ENCODE results near the gene SLC25A34.

Gene SLC25A34

DNA sequence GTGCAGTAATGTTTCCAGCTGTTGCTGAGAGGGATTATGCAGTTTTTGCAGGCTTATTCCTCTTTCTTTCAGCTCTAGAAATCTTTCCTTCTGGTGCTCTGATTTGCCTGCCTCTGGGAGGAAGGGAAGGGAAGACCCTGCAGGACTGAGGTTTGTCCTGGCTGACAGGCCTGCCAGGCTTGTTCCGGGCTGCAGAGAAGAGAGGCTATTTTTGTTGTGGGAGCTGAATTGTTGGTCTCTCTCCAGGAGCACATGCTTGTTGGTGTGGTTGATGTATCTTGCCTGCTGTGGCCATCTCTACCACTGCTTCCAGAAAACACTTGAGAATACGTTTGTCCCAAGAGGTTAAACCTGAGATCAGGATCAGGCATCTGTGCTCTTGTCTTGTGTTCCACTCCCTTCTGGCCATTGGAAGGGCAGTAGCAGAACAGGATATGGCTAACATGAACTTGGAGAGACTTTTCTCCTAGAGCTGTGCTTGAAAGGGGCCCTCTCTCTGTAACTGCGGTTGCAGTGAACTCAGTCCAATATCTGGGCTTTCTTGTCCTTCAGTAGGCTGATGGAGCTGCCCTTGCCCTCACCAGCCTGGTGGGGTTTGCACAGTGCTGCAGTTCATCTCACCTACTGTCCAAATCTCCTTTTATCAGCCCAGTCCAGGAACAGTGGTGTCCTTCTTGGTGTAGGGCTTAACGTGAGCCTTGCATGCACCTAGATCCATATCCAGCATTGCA is 21.5 kb upstream of the SLC25A34 start:
- DNase-seq (ENCODE audit: low read depth in 2 of 2, low spot score in 1 of 2), result no peak

- DNase-seq (ENCODE audit: low read depth in 2 of 2, low spot score in 1 of 2), result no peak
Measured at GRCh38 chr1:15717418-15718125, 18.5 kb upstream of the SLC25A34 start.

- no peak for DNase-seq (ENCODE audit: low read depth in 2 of 2, low spot score in 1 of 2)
Measured at GRCh38 chr1:15718199-15718601, 17.9 kb upstream of the SLC25A34 start.

GRCh38 chr1:15719381-15720120 is 16.5 kb upstream of the SLC25A34 start:
- no peak for DNase-seq (ENCODE audit: low read depth in 2 of 2, low spot score in 1 of 2)

DNA sequence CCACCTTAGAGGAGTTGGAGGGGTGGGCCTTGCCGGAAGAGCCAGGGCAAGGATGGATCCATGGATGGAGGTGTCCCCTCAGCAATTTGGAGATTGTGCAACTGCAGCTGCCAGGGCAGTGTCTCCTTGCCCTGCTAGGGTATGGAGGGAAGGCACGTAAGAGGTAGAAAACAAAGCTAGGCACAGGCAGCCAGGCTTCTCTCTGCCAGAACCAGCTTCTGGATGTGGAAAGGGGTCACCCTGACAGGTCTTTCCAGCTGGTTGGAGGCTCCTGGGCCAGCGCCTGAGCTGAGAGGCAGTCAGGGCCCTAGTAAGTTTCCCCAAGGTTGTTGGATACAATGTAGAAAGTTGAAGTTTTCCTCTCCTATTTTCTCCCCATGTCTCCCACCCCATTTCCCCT is 15.2 kb upstream of the SLC25A34 start:
- no peak for DNase-seq (ENCODE audit: low read depth in 2 of 2, low spot score in 1 of 2)

GRCh38 chr1:15722411-15722810 is 13.6 kb upstream of the SLC25A34 start:
- no peak for DNase-seq (ENCODE audit: low read depth in 2 of 2, low spot score in 1 of 2)

DNA sequence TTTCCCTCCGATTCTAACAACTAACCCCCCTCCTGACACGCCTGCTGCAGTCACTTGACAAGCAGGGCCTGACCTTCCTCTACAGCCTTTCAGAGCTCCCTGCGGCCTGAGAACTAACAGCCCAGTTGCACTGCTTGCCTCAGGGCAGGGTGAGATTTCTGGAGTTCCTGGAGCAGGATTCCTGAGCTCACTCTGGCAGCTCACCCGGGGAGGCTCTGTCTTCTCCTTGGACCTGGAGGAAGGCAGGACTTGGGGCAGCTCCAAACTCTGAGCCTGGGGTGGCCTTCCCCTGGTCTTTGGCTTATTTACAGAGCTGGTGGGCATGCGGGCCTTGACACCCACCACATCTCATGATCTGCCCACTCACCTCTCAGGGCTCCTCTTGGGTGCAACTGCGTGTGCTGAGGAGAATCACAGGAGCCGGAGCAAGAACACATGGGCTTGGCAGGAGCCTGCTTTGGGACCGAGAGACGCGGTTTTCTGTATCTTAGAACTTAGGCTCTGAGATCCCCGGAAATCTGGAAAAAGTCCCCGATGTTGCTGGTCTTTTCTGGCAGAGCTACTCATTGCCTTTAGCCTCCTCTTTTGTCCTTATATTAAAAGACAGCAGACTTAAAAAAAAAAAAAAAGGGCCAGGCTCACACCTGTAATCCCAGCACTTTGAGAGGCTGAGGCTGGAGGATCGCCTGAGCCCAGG is 13.1 kb upstream of the SLC25A34 start:
- no peak for DNase-seq (ENCODE audit: low read depth in 2 of 2, low spot score in 1 of 2)

DNA sequence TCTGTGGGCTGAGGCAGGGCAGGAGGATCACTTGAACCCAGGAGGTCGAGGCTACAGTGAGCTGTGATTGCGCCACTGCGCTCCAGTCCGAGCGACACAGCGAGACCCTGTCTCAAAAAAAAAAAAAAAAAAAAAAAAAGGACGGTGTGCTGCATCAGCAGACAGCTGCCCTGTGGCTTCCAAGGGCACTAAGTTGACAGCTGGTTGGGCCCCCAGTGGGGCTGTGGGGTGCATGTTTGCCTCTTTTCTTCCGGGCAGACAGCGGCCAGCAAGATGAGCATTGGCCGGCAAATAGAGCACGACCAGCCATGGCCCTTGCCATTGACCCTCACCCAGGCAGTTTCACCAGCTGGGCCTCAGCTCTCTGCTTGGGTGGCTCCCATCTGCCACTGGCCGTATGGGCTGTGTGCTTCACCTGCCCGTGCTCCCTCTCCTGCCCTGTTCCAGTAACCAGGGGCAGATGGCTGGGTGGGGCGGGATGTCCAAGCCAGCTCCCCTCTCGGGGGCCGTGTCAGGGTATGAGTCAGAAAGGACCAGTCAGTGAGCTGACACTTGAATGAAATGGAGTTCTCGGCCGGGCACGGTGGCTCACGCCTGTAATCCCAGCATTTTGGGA is 12.3 kb upstream of the SLC25A34 start:
- DNase-seq (ENCODE audit: low read depth in 2 of 2, low spot score in 1 of 2), result no peak

DNA sequence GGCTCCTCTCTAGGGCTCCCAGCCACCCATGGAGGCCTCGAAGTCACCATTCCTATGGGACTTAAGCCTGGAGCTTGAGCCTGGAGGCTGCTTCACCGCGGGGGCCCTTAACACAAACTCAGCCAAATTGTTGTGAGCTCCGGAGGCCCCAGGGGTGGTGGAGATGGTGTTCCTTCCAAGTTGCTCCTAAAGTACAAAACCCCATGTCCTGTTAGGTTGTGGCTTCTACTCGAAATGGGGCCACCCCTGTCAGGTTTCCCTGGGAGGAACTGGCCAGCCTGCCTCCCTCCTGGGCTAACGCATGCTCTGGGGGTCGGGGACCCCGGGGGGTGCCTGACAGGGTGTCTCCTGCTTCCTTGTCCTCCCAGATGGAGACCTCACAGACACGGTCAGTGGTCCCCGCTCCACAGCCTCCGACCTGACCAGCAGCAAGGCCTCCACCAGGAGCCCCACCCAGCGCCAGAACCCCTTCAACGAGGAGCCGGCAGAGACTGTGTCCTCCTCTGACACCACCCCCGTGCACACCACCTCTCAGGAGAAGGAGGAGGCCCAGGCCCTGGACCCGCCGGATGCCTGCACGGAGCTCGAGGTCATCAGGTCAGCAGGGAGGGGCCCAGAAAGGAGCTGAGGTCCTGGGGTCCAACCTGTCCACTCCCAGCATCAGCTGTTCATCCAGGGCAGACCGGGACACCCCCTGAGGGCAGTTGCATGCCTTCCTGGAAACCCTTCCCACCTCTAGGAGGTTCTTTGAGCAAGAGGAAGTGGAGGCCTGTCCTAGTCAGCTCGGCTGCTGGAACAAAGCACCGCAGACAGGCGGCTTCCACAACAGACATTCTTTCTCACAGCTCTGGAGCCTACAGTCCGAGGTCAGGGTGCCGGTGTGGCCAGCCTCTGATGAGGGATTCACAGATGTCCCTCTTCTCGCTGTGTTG is 10.8 kb upstream of the SLC25A34 start:
- no peak for DNase-seq (ENCODE audit: low read depth in 2 of 2, low spot score in 1 of 2)

- no peak for DNase-seq (ENCODE audit: low read depth in 2 of 2, low spot score in 1 of 2)
Measured at GRCh38 chr1:15726508-15726907, 9.6 kb upstream of the SLC25A34 start.

GRCh38 chr1:15727021-15727420 is 9.0 kb upstream of the SLC25A34 start:
- no peak for DNase-seq (ENCODE audit: low read depth in 2 of 2, low spot score in 1 of 2)

- no peak for DNase-seq (ENCODE audit: low read depth in 2 of 2, low spot score in 1 of 2)
Measured at GRCh38 chr1:15727424-15727823, 8.6 kb upstream of the SLC25A34 start.

GRCh38 chr1:15727866-15728534 is 8.1 kb upstream of the SLC25A34 start:
- no peak for DNase-seq (ENCODE audit: low read depth in 2 of 2, low spot score in 1 of 2)

GRCh38 chr1:15728937-15729657 is 7.0 kb upstream of the SLC25A34 start:
- DNase-seq (ENCODE audit: low read depth in 2 of 2, low spot score in 1 of 2), result no peak

DNA sequence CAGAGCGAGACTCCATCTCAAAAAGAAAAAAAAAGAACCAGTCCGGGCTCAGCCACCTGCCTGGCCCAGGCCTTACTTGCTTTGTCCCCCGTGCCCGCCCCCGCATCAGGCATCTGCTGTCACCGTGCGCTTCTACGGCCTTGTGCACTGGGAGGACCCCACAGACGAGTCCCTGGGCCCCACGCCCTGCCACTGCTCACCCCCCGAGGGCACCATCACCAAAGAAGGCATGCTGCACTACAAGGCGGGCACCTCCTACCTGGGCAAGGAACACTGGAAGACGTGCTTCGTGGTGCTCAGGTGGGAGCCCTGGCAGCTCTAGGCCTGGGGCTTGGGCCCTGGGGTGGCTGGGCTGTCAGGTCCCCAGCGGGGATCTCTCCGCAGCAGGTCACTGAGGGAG is 5.6 kb upstream of the SLC25A34 start:
- DNase-seq (ENCODE audit: low read depth in 2 of 2, low spot score in 1 of 2), result no peak

- no peak for DNase-seq (ENCODE audit: low read depth in 2 of 2, low spot score in 1 of 2)
Measured at GRCh38 chr1:15730936-15731335, 5.1 kb upstream of the SLC25A34 start.

GRCh38 chr1:15731735-15732685 is 4.0 kb upstream of the SLC25A34 start:
- no peak for DNase-seq (ENCODE audit: low read depth in 2 of 2, low spot score in 1 of 2)

GRCh38 chr1:15732686-15733081 is 3.4 kb upstream of the SLC25A34 start:
- no peak for DNase-seq (ENCODE audit: low read depth in 2 of 2, low spot score in 1 of 2)

Measured in stimulated activated CD8-positive, alpha-beta memory T cell treated with anti-CD3 and anti-CD28 coated beads, Interleukin-4, amount 100 ng/mL, for 4 hours (primary cell).